Peyer's patch (tissue), 4 donors: Measurements from ENCODE around the gene TBX18. TPM values are rescaled to one million over a fixed set of nuclear protein-coding genes. Genes with fewer than 3 reads are reported as not detected.

Experiments used
- DNase-seq, 3 donors: peaks; one replicate each; pipeline ENCODE4 v3.0.0-alpha.2; 2017 to 2019
- H3K27ac ChIP-seq, 4 donors: fragments of 200-600 bp; sonication (generic); one replicate each; pipeline ENCODE4 v1.5.1; 2016 to 2019
- H3K27me3 ChIP-seq, 2 donors: fragments of 200-600 bp; sonication (generic); one replicate each; pipeline ENCODE4 v1.5.1; 2019
- H3K36me3 ChIP-seq, 3 donors: fragments of 200-600 bp; sonication (generic); one replicate each; pipeline ENCODE4 v1.5.1; 2016 to 2019
- H3K4me1 ChIP-seq, 4 donors: fragments of 200-600 bp; sonication (generic); one replicate each; pipeline ENCODE4 v1.5.1; 2016 to 2019
- H3K4me3 ChIP-seq, 4 donors: fragments of 200-600 bp; sonication (generic); 1 replicate in 3 of 4; 2 replicates in 1 of 4; pipeline ENCODE4 v1.5.1; 2016 to 2019; ENCODE audit warnings: mild to moderate bottlenecking in 1 of 4
- H3K9me3 ChIP-seq, 4 donors: fragments of 200-600 bp; sonication (generic); one replicate each; pipeline ENCODE4 v1.5.1; 2016 to 2019; ENCODE audit warnings: mild to moderate bottlenecking in 1 of 4
- POLR2A ChIP-seq, 2 donors: fragments of 450-650 bp; IDR thresholded peaks; one replicate each; pipeline ENCODE4 v1.5.1; 2017; ENCODE audit warnings: antibody characterized with exemption in 2 of 2, mild to moderate bottlenecking in 2 of 2, moderate library complexity in 2 of 2
- total RNA-seq, 4 donors: library from RNA; depleted of rRNA; stranded (reverse); fragments of >200 nt; gene quantifications; one replicate each; pipeline ENCODE4 v1.1.0, GENCODE V29; 2016
- TF ChIP-seq, protein P1 (sequence below), 6 experiments: fragments of 450-650 bp in 4 of 6; fragments of 200-600 bp in 2 of 6; sonication (generic) in 1 of 6; IDR thresholded peaks; one replicate each; pipeline ENCODE4 v1.5.1; 2017 to 2019; ENCODE audit warnings: antibody characterized with exemption in 6 of 6, mild to moderate bottlenecking in 3 of 6, moderate library complexity in 1 of 6

TBX18 gene
- total RNA-seq, 4 donors from 2014 or later: 0.57 to 4.2 (median 1.9) TPM; not detected in 1

DNA sequence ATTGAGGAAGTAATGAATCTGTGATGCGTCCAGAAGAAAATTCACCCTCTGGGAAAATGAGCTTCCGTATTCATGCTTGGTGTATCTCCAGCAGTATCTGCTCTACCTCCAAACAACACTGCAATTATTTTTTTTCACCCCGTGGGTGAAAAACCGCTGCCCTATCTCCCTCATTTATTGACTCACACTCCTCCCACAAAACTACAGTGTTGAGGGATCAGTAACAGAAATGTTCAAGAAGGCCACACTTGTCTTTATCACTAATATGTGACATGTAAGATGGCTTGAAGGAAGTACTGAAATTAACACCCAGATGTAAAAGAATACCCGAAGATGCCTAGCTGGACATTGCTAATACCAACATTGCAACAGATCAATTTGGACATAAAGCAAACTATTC is 4.9 kb upstream of the TBX18 start:
- no peak overlapping the region for H3K27ac ChIP-seq
- peaks cover 0 to 3% (median 0%) of the 10 kb centered on the region in 4 donors for H3K9me3 ChIP-seq
- DNase-seq: no peak

GRCh38 chr6:84768442-84769174 is 4.2 kb upstream of the TBX18 start:
- TF ChIP-seq, protein P1, sequence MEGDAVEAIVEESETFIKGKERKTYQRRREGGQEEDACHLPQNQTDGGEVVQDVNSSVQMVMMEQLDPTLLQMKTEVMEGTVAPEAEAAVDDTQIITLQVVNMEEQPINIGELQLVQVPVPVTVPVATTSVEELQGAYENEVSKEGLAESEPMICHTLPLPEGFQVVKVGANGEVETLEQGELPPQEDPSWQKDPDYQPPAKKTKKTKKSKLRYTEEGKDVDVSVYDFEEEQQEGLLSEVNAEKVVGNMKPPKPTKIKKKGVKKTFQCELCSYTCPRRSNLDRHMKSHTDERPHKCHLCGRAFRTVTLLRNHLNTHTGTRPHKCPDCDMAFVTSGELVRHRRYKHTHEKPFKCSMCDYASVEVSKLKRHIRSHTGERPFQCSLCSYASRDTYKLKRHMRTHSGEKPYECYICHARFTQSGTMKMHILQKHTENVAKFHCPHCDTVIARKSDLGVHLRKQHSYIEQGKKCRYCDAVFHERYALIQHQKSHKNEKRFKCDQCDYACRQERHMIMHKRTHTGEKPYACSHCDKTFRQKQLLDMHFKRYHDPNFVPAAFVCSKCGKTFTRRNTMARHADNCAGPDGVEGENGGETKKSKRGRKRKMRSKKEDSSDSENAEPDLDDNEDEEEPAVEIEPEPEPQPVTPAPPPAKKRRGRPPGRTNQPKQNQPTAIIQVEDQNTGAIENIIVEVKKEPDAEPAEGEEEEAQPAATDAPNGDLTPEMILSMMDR (IDR thresholded peaks at IDR 0.05): no peak
- TF ChIP-seq POLR2A (IDR thresholded peaks at IDR 0.05): no peak
- no peaks in the 10 kb centered on the region for H3K36me3 ChIP-seq
- peaks cover 0 to 3% (median 0%) of the 10 kb centered on the region in 4 donors for H3K9me3 ChIP-seq
- H3K27me3 ChIP-seq: peaks cover 0 to 48% of the 10 kb centered on the region in 2 donors
- H3K4me3 ChIP-seq: no peak overlapping the region
- no peak for DNase-seq
- no peak overlapping the region for H3K27ac ChIP-seq
- peaks cover 0 to 15% (median 0%) of the 10 kb centered on the region in 4 donors for H3K4me1 ChIP-seq

More for the DNA sequence above, 4.9 kb upstream of the TBX18 start:
- TF ChIP-seq, protein P1 (IDR thresholded peaks at IDR 0.05): no peak
- no peak for TF ChIP-seq POLR2A (IDR thresholded peaks at IDR 0.05)
- Histone ChIP-seq H3K27me3 (peaks cover 0 to 48% of the 10 kb centered on the region in 2 donors), H3K4me3 (no peak overlapping the region), H3K36me3 (no peaks in the 10 kb centered on the region), H3K4me1 (peaks cover 0 to 15% (median 0%) of the 10 kb centered on the region in 4 donors)

GRCh38 chr6:84767526-84768201 is 3.3 kb upstream of the TBX18 start:
- no peak for DNase-seq
- peaks cover 0 to 3% (median 0%) of the 10 kb centered on the region in 4 donors for H3K9me3 ChIP-seq
- peaks cover 0 to 17% (median 0%) of the 10 kb centered on the region in 4 donors for H3K4me1 ChIP-seq
- H3K36me3 ChIP-seq: no peaks in the 10 kb centered on the region
- H3K27ac ChIP-seq: no peak overlapping the region
- no peak overlapping the region for H3K4me3 ChIP-seq
- TF ChIP-seq, protein P1 (IDR thresholded peaks at IDR 0.05): no peak
- no peak for TF ChIP-seq POLR2A (IDR thresholded peaks at IDR 0.05)
- H3K27me3 ChIP-seq: peaks cover 0 to 45% of the 10 kb centered on the region in 2 donors

DNA sequence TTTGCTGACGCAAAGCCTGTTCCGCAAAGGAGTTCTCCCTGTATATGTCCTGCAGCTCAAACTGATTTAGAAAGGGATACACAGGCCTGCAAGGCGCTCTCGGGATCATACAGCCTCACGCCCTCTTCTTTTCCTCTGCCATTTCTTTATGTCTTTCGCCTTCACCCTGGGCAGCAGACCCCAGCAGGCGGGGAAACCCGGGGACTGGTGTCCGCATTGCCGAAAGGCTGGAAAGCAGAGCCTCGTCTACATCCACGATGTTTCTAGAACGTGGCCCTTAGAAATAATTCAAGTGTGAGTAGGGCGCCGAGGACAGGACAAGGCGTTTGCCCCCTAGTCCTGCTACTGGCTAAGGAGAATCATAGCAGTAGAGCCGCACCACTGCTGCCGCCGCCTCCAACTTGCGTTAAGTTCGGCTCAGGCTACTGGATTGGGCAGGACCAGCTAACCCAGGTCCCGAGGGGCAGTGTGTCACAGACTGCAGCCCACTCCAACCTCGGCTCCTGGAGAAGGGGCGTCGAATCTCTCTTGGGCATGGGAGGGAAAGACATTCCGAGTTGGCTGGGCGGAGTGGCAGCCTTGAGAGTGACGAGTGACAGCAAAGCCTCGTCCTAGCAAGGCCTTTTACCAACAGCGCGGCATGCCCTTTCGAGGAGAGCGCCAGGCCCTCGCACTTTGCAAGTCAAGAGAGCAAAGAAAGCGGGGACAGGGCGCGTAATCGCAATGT is 2.6 kb upstream of the TBX18 start:
- Histone ChIP-seq H3K9me3 (peaks cover 0 to 3% (median 0%) of the 10 kb centered on the region in 4 donors), H3K36me3 (no peaks in the 10 kb centered on the region), H3K4me3 (no peak overlapping the region), H3K4me1 (peaks cover 0 to 17% (median 0%) of the 10 kb centered on the region in 4 donors), H3K27me3 (peaks cover 0 to 49% of the 10 kb centered on the region in 2 donors), H3K27ac (no peak overlapping the region)
- no peak for DNase-seq
- TF ChIP-seq, protein P1 (IDR thresholded peaks at IDR 0.05): no peak
- TF ChIP-seq POLR2A (IDR thresholded peaks at IDR 0.05): no peak

DNA sequence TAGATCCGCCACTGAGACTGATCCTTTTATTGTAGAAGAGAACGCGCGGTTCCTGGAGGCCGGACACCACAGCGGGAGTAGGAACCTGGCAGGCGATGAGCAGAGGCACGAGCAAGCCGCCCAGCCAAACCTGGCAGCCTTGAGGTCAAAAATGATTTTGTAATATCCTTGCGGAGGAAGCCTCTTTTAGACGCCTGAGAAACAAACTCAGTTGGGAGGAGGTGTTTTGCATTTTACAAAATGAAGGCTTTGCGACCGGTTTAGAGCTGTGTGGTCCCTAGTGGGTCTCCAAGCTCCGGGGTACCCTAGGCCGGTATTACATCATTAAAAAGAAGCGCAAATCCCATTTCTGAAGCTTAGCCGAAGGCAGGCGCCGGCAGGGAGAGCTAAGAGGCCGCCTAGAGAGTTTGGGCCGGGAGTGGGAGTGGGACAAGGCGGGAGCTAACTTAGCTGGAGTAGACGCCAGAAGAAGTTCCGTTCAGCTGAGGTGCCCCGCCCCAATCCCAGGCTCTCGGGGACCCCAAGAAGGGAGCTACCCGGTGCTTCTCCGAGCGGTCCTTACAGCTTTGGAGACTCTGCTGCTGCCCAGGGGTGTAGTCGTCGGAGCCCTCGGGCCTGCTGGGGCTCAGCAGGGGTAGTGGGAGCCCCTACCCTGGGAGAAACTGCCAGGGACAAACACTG is 1.9 kb upstream of the TBX18 start:
- DNase-seq: no peak
- Histone ChIP-seq H3K4me1 (peaks cover 0 to 17% (median 0%) of the 10 kb centered on the region in 4 donors), H3K4me3 (no peak overlapping the region), H3K36me3 (no peaks in the 10 kb centered on the region), H3K27ac (no peak overlapping the region), H3K27me3 (peaks cover 0 to 44% of the 10 kb centered on the region in 2 donors), H3K9me3 (peaks cover 0 to 3% (median 0%) of the 10 kb centered on the region in 4 donors)
- TF ChIP-seq POLR2A (IDR thresholded peaks at IDR 0.05): no peak
- TF ChIP-seq, protein P1 (IDR thresholded peaks at IDR 0.05): no peak
